ENCODE results near the gene LGALS3BP.

GRCh38 chr17:78997231-78997741, 17.6 kb upstream of the LGALS3BP start:
- TF ChIP-seq EZH2phosphoT487 (IDR thresholded peaks at IDR 0.05; ENCODE audit: borderline replicate concordance), result no peak
- TF ChIP-seq POLR2AphosphoS5 (IDR thresholded peaks at IDR 0.05; ENCODE audit: low read depth, low read length), result no peak
- TF ChIP-seq ZNF274 (IDR thresholded peaks at IDR 0.05; ENCODE audit: low read depth, low read length), result no peak
- no peak for TF ChIP-seq EZH2 (IDR thresholded peaks at IDR 0.05)
- no peak for TF ChIP-seq MAX (IDR thresholded peaks at IDR 0.05)
- TF ChIP-seq CTCF (IDR thresholded peaks at IDR 0.05 in 2 of 3, conservative IDR thresholded peaks at IDR 0.05 in 1 of 3; ENCODE audit: borderline replicate concordance in 1 of 3, insufficient read depth in 1 of 3, low read depth in 2 of 3, low read length in 2 of 3), result no peak
